H1 (cell line): Measurements from ENCODE around the gene PASK. TPM values are rescaled to one million over a fixed set of nuclear protein-coding genes. Genes with fewer than 3 reads are reported as not detected.

Experiments
- CHD1 ChIP-seq: IDR thresholded peaks from 2 replicates; pipeline ENCODE4 v1.6.1; 2012; ENCODE audit warnings: low read depth, low read length, improper control_type of control experiment
- EP300 ChIP-seq, 2 experiments: IDR thresholded peaks; 1 replicate in 1 of 2; 2 replicates in 1 of 2; pipeline ENCODE4 v1.6.1; 2011 to 2012; ENCODE audit warnings: low read depth in 2 of 2, low read length in 2 of 2, mild to moderate bottlenecking in 2 of 2, borderline replicate concordance in 1 of 2, inconsistent platforms in 1 of 2, moderate library complexity in 1 of 2
- JUND ChIP-seq: IDR thresholded peaks from 2 replicates; pipeline ENCODE4 v1.6.1; 2011; ENCODE audit warnings: mild to moderate bottlenecking, improper control_type of control experiment, low read length
- NANOG ChIP-seq: IDR thresholded peaks from 2 replicates; pipeline ENCODE4 v1.6.1; 2011; ENCODE audit warnings: low read length, low read depth, mild to moderate bottlenecking, inconsistent platforms; ENCODE audit not compliant: insufficient read depth, poor library complexity, severe bottlenecking
- POLR2AphosphoS5 ChIP-seq: IDR thresholded peaks from 2 replicates; pipeline ENCODE4 v1.6.1; 2011; ENCODE audit warnings: low read depth, low read length
- SUZ12 ChIP-seq: fragments of 200-600 bp; sonication (generic); IDR thresholded peaks from 2 replicates; pipeline ENCODE4 v1.6.1; 2012; ENCODE audit warnings: mild to moderate bottlenecking, inconsistent platforms, low read length, moderate library complexity, mixed read lengths
- TAF7 ChIP-seq: optimal IDR thresholded peaks from 2 replicates; pipeline ENCODE3; 2011; ENCODE audit warnings: low read depth, mild to moderate bottlenecking, inconsistent platforms, low read length, moderate library complexity, borderline replicate concordance
- TEAD4 ChIP-seq: IDR thresholded peaks from 2 replicates; pipeline ENCODE4 v1.6.1; 2012; ENCODE audit warnings: low read depth, low read length, inconsistent platforms, mixed read lengths
- polyA plus RNA-seq, 7 experiments: library from polyadenylated mRNA; depleted of rRNA in 3 of 7; stranded (reverse) in 5 of 7; unstranded in 2 of 7; fragments of >200 nt in 5 of 7; fragments of 200-250 nt in 2 of 7; gene quantifications; 1 replicate in 5 of 7; 2 replicates in 1 of 7; 4 replicates in 1 of 7; pipeline versions ENCODE4 v1.2.1 to v1.2.3, GENCODE V29; 2011 to 2013; ENCODE audit warnings: missing spikeins in 2 of 7, mixed read lengths in 2 of 7
- total RNA-seq: library from RNA; stranded (reverse); fragmentation: NEBNext Ultra II Directional; extraction: Animal tissue kit (Norgen Biotek cat#: 25700); gene quantifications from 2 replicates; pipeline ENCODE4 v1.2.1, GENCODE V29; 2021
- TF ChIP-seq, protein P1 (sequence below): fragments of 300-600 bp; sonication (generic); IDR thresholded peaks from 2 replicates; pipeline ENCODE4 v1.7.1; 2012; ENCODE audit warnings: low read length, moderate library complexity, mild to moderate bottlenecking, inconsistent platforms; ENCODE audit not compliant: insufficient replicate concordance
- TF ChIP-seq, protein P2 (sequence below): IDR thresholded peaks from 2 replicates; pipeline ENCODE4 v1.6.1; 2011; ENCODE audit warnings: low read length, improper control_type of control experiment

The PASK gene
- total and polyA plus RNA-seq, 2 of the 8 experiments (the other 6 are each of a cell fraction or from before 2014, with no cell fraction given) = 20.5 to 66.1 TPM

DNA sequence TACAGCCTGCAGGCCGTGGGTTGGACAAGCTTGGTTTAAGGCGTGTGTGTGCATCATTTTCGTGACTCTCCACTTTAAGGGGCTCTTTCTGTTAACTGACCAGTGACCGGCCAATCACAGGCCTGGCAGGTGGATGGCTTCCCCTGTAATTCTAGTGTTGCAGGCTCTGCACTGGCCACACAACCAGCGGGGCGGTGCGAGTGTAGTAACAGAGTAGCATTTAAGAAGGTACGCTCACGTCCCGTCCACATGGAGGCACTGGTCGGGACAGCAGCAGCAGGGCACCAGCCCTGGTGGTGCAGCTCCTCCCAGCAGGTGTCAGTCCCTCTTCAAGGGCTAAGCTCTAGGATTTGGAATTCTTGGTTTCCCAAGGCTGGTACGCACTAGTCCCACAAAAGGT, 31.2 kb upstream of the PASK start (continued):
- TF ChIP-seq, protein P1, sequence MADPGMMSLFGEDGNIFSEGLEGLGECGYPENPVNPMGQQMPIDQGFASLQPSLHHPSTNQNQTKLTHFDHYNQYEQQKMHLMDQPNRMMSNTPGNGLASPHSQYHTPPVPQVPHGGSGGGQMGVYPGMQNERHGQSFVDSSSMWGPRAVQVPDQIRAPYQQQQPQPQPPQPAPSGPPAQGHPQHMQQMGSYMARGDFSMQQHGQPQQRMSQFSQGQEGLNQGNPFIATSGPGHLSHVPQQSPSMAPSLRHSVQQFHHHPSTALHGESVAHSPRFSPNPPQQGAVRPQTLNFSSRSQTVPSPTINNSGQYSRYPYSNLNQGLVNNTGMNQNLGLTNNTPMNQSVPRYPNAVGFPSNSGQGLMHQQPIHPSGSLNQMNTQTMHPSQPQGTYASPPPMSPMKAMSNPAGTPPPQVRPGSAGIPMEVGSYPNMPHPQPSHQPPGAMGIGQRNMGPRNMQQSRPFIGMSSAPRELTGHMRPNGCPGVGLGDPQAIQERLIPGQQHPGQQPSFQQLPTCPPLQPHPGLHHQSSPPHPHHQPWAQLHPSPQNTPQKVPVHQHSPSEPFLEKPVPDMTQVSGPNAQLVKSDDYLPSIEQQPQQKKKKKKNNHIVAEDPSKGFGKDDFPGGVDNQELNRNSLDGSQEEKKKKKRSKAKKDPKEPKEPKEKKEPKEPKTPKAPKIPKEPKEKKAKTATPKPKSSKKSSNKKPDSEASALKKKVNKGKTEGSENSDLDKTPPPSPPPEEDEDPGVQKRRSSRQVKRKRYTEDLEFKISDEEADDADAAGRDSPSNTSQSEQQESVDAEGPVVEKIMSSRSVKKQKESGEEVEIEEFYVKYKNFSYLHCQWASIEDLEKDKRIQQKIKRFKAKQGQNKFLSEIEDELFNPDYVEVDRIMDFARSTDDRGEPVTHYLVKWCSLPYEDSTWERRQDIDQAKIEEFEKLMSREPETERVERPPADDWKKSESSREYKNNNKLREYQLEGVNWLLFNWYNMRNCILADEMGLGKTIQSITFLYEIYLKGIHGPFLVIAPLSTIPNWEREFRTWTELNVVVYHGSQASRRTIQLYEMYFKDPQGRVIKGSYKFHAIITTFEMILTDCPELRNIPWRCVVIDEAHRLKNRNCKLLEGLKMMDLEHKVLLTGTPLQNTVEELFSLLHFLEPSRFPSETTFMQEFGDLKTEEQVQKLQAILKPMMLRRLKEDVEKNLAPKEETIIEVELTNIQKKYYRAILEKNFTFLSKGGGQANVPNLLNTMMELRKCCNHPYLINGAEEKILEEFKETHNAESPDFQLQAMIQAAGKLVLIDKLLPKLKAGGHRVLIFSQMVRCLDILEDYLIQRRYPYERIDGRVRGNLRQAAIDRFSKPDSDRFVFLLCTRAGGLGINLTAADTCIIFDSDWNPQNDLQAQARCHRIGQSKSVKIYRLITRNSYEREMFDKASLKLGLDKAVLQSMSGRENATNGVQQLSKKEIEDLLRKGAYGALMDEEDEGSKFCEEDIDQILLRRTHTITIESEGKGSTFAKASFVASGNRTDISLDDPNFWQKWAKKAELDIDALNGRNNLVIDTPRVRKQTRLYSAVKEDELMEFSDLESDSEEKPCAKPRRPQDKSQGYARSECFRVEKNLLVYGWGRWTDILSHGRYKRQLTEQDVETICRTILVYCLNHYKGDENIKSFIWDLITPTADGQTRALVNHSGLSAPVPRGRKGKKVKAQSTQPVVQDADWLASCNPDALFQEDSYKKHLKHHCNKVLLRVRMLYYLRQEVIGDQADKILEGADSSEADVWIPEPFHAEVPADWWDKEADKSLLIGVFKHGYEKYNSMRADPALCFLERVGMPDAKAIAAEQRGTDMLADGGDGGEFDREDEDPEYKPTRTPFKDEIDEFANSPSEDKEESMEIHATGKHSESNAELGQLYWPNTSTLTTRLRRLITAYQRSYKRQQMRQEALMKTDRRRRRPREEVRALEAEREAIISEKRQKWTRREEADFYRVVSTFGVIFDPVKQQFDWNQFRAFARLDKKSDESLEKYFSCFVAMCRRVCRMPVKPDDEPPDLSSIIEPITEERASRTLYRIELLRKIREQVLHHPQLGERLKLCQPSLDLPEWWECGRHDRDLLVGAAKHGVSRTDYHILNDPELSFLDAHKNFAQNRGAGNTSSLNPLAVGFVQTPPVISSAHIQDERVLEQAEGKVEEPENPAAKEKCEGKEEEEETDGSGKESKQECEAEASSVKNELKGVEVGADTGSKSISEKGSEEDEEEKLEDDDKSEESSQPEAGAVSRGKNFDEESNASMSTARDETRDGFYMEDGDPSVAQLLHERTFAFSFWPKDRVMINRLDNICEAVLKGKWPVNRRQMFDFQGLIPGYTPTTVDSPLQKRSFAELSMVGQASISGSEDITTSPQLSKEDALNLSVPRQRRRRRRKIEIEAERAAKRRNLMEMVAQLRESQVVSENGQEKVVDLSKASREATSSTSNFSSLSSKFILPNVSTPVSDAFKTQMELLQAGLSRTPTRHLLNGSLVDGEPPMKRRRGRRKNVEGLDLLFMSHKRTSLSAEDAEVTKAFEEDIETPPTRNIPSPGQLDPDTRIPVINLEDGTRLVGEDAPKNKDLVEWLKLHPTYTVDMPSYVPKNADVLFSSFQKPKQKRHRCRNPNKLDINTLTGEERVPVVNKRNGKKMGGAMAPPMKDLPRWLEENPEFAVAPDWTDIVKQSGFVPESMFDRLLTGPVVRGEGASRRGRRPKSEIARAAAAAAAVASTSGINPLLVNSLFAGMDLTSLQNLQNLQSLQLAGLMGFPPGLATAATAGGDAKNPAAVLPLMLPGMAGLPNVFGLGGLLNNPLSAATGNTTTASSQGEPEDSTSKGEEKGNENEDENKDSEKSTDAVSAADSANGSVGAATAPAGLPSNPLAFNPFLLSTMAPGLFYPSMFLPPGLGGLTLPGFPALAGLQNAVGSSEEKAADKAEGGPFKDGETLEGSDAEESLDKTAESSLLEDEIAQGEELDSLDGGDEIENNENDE = no peak
- TF ChIP-seq EP300 (IDR thresholded peaks at IDR 0.05; ENCODE audit: borderline replicate concordance in 1 of 2, low read depth in 2 of 2, low read length in 2 of 2) = no peak
- no peak for TF ChIP-seq JUND
- TF ChIP-seq, protein P2, sequence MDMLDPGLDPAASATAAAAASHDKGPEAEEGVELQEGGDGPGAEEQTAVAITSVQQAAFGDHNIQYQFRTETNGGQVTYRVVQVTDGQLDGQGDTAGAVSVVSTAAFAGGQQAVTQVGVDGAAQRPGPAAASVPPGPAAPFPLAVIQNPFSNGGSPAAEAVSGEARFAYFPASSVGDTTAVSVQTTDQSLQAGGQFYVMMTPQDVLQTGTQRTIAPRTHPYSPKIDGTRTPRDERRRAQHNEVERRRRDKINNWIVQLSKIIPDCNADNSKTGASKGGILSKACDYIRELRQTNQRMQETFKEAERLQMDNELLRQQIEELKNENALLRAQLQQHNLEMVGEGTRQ = no peak
- no peak for TF ChIP-seq POLR2AphosphoS5
- TF ChIP-seq SUZ12 = no peak
- no peak for TF ChIP-seq TAF7
- TF ChIP-seq TEAD4 = no peak
- TF ChIP-seq CHD1 = no peak
- TF ChIP-seq NANOG = no peak
